PFSK-1 (cell line): ENCODE data around the gene HP1BP3.

Source experiments
- FOXP2 ChIP-seq: optimal IDR thresholded peaks from 2 replicates; pipeline ENCODE3; 2011; ENCODE audit warnings: borderline replicate concordance, control low read depth, inconsistent platforms; ENCODE audit not compliant: insufficient read depth; ENCODE audit errors: extremely low read length, extremely low read depth
- POLR2AphosphoS5 ChIP-seq: IDR thresholded peaks from 2 replicates; pipeline ENCODE4 v1.6.1; 2012; ENCODE audit warnings: low read depth, mild to moderate bottlenecking, control low read depth, low read length, moderate library complexity
- REST ChIP-seq, 2 experiments: IDR thresholded peaks; 2 replicates each; pipeline versions ENCODE4 v1.6.1 to v1.8.0; 2011 to 2012; ENCODE audit warnings: low read depth in 2 of 2, low read length in 2 of 2, control low read depth in 1 of 2, inconsistent platforms in 1 of 2, mild to moderate bottlenecking in 1 of 2, moderate library complexity in 1 of 2; ENCODE audit not compliant: insufficient read depth in 1 of 2
- SIN3A ChIP-seq: IDR thresholded peaks from 2 replicates; pipeline ENCODE4 v1.6.1; 2012; ENCODE audit warnings: mild to moderate bottlenecking, low read length, moderate library complexity, borderline replicate concordance; ENCODE audit not compliant: insufficient read depth
- TAF1 ChIP-seq: IDR thresholded peaks from 2 replicates; pipeline ENCODE4 v1.6.1; 2012; ENCODE audit warnings: low read length, control low read depth, borderline replicate concordance; ENCODE audit not compliant: insufficient read depth

Gene HP1BP3

GRCh38 chr1:20705203-20705755, 81.8 kb downstream of the HP1BP3 start:
- TF ChIP-seq SIN3A, result no peak
- no peak for TF ChIP-seq TAF1
- no peak for TF ChIP-seq FOXP2
- no peak for TF ChIP-seq POLR2AphosphoS5
- TF ChIP-seq REST (IDR thresholded peaks at IDR 0.05; ENCODE audit: insufficient read depth in 1 of 2, low read depth in 2 of 2, low read length in 2 of 2), result no peak

- TF ChIP-seq TAF1, result no peak
- TF ChIP-seq FOXP2, result no peak
- TF ChIP-seq SIN3A, result no peak
- no peak for TF ChIP-seq POLR2AphosphoS5
- TF ChIP-seq REST (IDR thresholded peaks at IDR 0.05; ENCODE audit: insufficient read depth in 1 of 2, low read depth in 2 of 2, low read length in 2 of 2), result no peak
Measured at GRCh38 chr1:20704390-20705202, 82.5 kb downstream of the HP1BP3 start.

- TF ChIP-seq SIN3A, result no peak
- no peak for TF ChIP-seq POLR2AphosphoS5
- TF ChIP-seq REST (IDR thresholded peaks at IDR 0.05; ENCODE audit: insufficient read depth in 1 of 2, low read depth in 2 of 2, low read length in 2 of 2), result no peak
- no peak for TF ChIP-seq TAF1
- no peak for TF ChIP-seq FOXP2
Measured at GRCh38 chr1:20703124-20703756, 83.9 kb downstream of the HP1BP3 start.

- no peak for TF ChIP-seq POLR2AphosphoS5
- TF ChIP-seq FOXP2, result no peak
- TF ChIP-seq TAF1, result no peak
- TF ChIP-seq REST (IDR thresholded peaks at IDR 0.05; ENCODE audit: insufficient read depth in 1 of 2, low read depth in 2 of 2, low read length in 2 of 2), result no peak
- TF ChIP-seq SIN3A, result no peak
Measured at GRCh38 chr1:20702416-20702815, 84.7 kb downstream of the HP1BP3 start.
